ENCODE results near the gene VPS51. TPM values are rescaled to one million over a fixed set of nuclear protein-coding genes. Genes with fewer than 3 reads are reported as not detected.
A peak's percentile ranks its signal among the peaks of the same experiment; 100 is the strongest.

VPS51 gene
- total RNA-seq, 1 experiment from 2014 or later, result 89.5 TPM

GRCh38 chr11:65083134-65083833 lies 12.7 kb upstream of the VPS51 start:
- Histone ChIP-seq H3K27ac (ENCODE audit: low read depth, low read length) (peak overlapping the region; percentile 82), H3K27me3 (ENCODE audit: insufficient read depth, low read length) (no peaks in the 10 kb centered on the region), H3K9me2 (ENCODE audit: insufficient read depth) (no peaks in the 10 kb centered on the region), H2AFZ (ENCODE audit: low read depth, low read length, poor library complexity, severe bottlenecking) (no peak overlapping the region), H3K9me3 (ENCODE audit: control insufficient read depth in 1 of 2, insufficient read depth in 1 of 2, low read depth in 1 of 2, low read length in 2 of 2) (no peaks in the 10 kb centered on the region), H3K36me3 (ENCODE audit: control insufficient read depth in 1 of 2, insufficient read depth in 2 of 2, low read length in 2 of 2) (peaks cover 12 to 44% of the 10 kb centered on the region in 2 experiments; a peak in 2 of 4 replicates), H3K4me1 (ENCODE audit: control insufficient read depth in 1 of 2, insufficient read depth in 2 of 2, low read length in 2 of 2) (peaks cover 7 to 30% of the 10 kb centered on the region in 2 experiments; a peak in 3 of 4 replicates), H3K4me2 (ENCODE audit: low read length) (peak overlapping the region; percentile 82), H3K9ac (ENCODE audit: low read length) (peak overlapping the region; percentile 98), H3K79me2 (ENCODE audit: insufficient read depth, low read length) (peaks cover 57% of the 10 kb centered on the region), H4K20me1 (ENCODE audit: insufficient read depth) (no peaks in the 10 kb centered on the region), H3K4me3 (replicated peaks in 1 of 2; ENCODE audit: low read depth in 1 of 2, low read length in 2 of 2) (peak overlapping the region; percentile 86 to 98)
- TSS peak; percentile 60 for BruUV-seq (replicated peaks)
- ChIA-PET CTCF (interaction anchor here (1.4 kb wide), 1 partner anchor 27 kb away, joined by 3 read pairs; no protein-coding TSS in a partner anchor), POLR2A (interaction anchor here (0.7 kb wide), 1 partner anchor 39 kb away, joined by 3 read pairs; the partner anchor contains the start of genes FAU and MRPL49), RAD21 (ENCODE audit: low non-redundant PET in 1 of 2, low total read pairs in 2 of 2, uncharacterized antibody in 2 of 2, unreplicated experiment in 2 of 2) (no interaction called here)
- TF ChIP-seq MAX (IDR thresholded peaks at IDR 0.05) (no peak), RAD21 (IDR thresholded peaks at IDR 0.05; ENCODE audit: low read depth) (no peak), CEBPB (IDR thresholded peaks at IDR 0.05; ENCODE audit: low read depth) (no peak), CBX3 (IDR thresholded peaks at IDR 0.05; ENCODE audit: low read depth) (no peak), ELF1 (IDR thresholded peaks at IDR 0.05; ENCODE audit: borderline replicate concordance, low read depth) (no peak), SP1 (IDR thresholded peaks at IDR 0.05; ENCODE audit: low read depth) (no peak), CTCF (IDR thresholded peaks at IDR 0.05 in 2 of 3, conservative IDR thresholded peaks at IDR 0.05 in 1 of 3; ENCODE audit: borderline replicate concordance in 1 of 3, insufficient read depth in 1 of 3, low read depth in 2 of 3, low read length in 2 of 3) (no peak), ZBTB33 (IDR thresholded peaks at IDR 0.05; ENCODE audit: extremely low read depth, insufficient replicate concordance, low read length) (no peak), EGR1 (IDR thresholded peaks at IDR 0.05; ENCODE audit: low read depth) (no peak), ZNF274 (IDR thresholded peaks at IDR 0.05; ENCODE audit: low read depth, low read length) (no peak), ATF3 (IDR thresholded peaks at IDR 0.05) (no peak), ZFX (IDR thresholded peaks at IDR 0.05) (no peak), EZH2 (IDR thresholded peaks at IDR 0.05) (no peak), EZH2phosphoT487 (IDR thresholded peaks at IDR 0.05; ENCODE audit: borderline replicate concordance) (no peak), SIN3A (IDR thresholded peaks at IDR 0.05; ENCODE audit: low read depth) (no peak), YY1 (IDR thresholded peaks at IDR 0.05; ENCODE audit: extremely low read depth, insufficient replicate concordance, low read depth, low read length) (no peak), POLR2AphosphoS5 (IDR thresholded peaks at IDR 0.05; ENCODE audit: low read depth, low read length) (no peak)
- intact Hi-C loops (cut with micrococcal nuclease), result loop anchor here (5.0 kb wide), 2 partner anchors 41 to 56 kb away; partner anchors contain the start of genes SAC3D1 and SNX15
- ATAC-seq, result peak; percentile 12
- no peak for DNase-seq (ENCODE audit: low read depth, low spot score)

Measured in HCT116 (cell line).